ENCODE results near the gene ASTN2. TPM values are rescaled to one million over a fixed set of nuclear protein-coding genes. Genes with fewer than 3 reads are reported as not detected.

Gene ASTN2
- total and polyA plus RNA-seq, 10 of the 15 experiments (the other 5 are each of a cell fraction or from before 2014, with no cell fraction given), result 1.4 to 15.7 (median 7.0) TPM

GRCh38 chr9:116544896-116545295 lies 870.0 kb downstream of the ASTN2 start:
- no peak overlapping the region for H3K4me3 ChIP-seq
- H3K79me2 ChIP-seq (ENCODE audit: control insufficient read depth, insufficient read depth, low read length), result no peaks in the 10 kb centered on the region
- FAIRE-seq, result no peak
- no peaks in the 10 kb centered on the region for H3K36me3 ChIP-seq (ENCODE audit: control insufficient read depth in 2 of 2, insufficient read depth in 2 of 2, low read length in 1 of 2)
- TF ChIP-seq NFYB (IDR thresholded peaks at IDR 0.05; ENCODE audit: insufficient read depth, low read depth, low read length), result no peak
- no peak for TF ChIP-seq IRF5 (IDR thresholded peaks at IDR 0.05; ENCODE audit: borderline replicate concordance)
- no peak for TF ChIP-seq EP300 (IDR thresholded peaks at IDR 0.05; ENCODE audit: borderline replicate concordance in 1 of 2, control insufficient read depth in 1 of 2, low read depth in 2 of 2, low read length in 2 of 2)
- TF ChIP-seq BMI1 (IDR thresholded peaks at IDR 0.05; ENCODE audit: borderline replicate concordance), result no peak
- no peak for TF ChIP-seq NRF1 (conservative IDR thresholded peaks at IDR 0.05; ENCODE audit: low read depth, low read length)
- no peak for TF ChIP-seq FOXK2 (IDR thresholded peaks at IDR 0.05)
- TF ChIP-seq WRNIP1 (IDR thresholded peaks at IDR 0.05; ENCODE audit: borderline replicate concordance, low read depth, low read length), result no peak
- TF ChIP-seq RELB (IDR thresholded peaks at IDR 0.05; ENCODE audit: low read depth), result no peak
- TF ChIP-seq SPI1 (IDR thresholded peaks at IDR 0.05; ENCODE audit: borderline replicate concordance, insufficient read depth, low read depth, low read length), result no peak
- TF ChIP-seq ZNF207 (IDR thresholded peaks at IDR 0.05; ENCODE audit: borderline replicate concordance), result no peak
- no peak for TF ChIP-seq TBL1XR1 (IDR thresholded peaks at IDR 0.05; ENCODE audit: low read depth, low read length)
- intact Hi-C loops (cut with micrococcal nuclease; ENCODE audit: unreplicated experiment) (no loop called here), in situ Hi-C loops (cut with MboI) (no loop called here)
- no peak overlapping the region for H2AFZ ChIP-seq (ENCODE audit: control insufficient read depth, low read depth, low read length)
- H3K9ac ChIP-seq (ENCODE audit: control insufficient read depth, insufficient read depth, low read length), result no peak overlapping the region
- RAD21 ChIA-PET (ENCODE audit: unreplicated experiment), result no interaction called here
- peaks cover 4% of the 10 kb centered on the region; the same call in 1 of the 2 replicates for H3K4me1 ChIP-seq (ENCODE audit: control insufficient read depth, insufficient read depth, low read length)
- 54% methylated on average over 2 of the region's 2 CpGs for WGBS (ENCODE audit: insufficient coverage, insufficient replicate concordance, low lambda C conversion rate, missing lambda C conversion rate)
- BruUV-seq (replicated peaks), result no TSS peak
- POLR2A ChIA-PET, result no interaction called here
- H3K27ac ChIP-seq (ENCODE audit: control insufficient read depth, insufficient read depth), result no peak overlapping the region
- no peak for ATAC-seq
- CTCF ChIA-PET, result no interaction called here
- no peak overlapping the region for H3K4me2 ChIP-seq (ENCODE audit: control insufficient read depth, insufficient read depth)
- no peaks in the 10 kb centered on the region for H3K27me3 ChIP-seq (replicated peaks in 1 of 2; ENCODE audit: control insufficient read depth in 2 of 2, insufficient read depth in 2 of 2, low read length in 1 of 2)
- SMC1A ChIA-PET (ENCODE audit: uncharacterized antibody, unreplicated experiment), result no interaction called here
- no peak for DNase-seq (ENCODE audit: low read depth, low spot score)
- no peaks in the 10 kb centered on the region for H3K9me3 ChIP-seq (replicated peaks; ENCODE audit: control insufficient read depth, insufficient read depth, low read length)
- H4K20me1 ChIP-seq (ENCODE audit: control insufficient read depth, insufficient read depth), result no peaks in the 10 kb centered on the region
